Left lobe of liver (tissue), 2 donors: ENCODE measurements around the gene PRPF40A. TPM values are rescaled to one million over a fixed set of nuclear protein-coding genes. Genes with fewer than 3 reads are reported as not detected.

Experiments used
- ATAC-seq: fragments of 200-7000 bp; cut with Tn5 transposase; one replicate; pipeline ENCODE4 v1.9.1; 2020; ENCODE audit warnings: mild to moderate bottlenecking, moderate library complexity
- DNase-seq: peaks from one replicate; pipeline ENCODE4 v3.0.0-alpha.2; 2020; ENCODE audit warnings: low spot score
- total RNA-seq: library from RNA; stranded (reverse); gene quantifications from one replicate; pipeline ENCODE4 v1.2.1, GENCODE V29; 2021
- donor health status: DM: no; HTN: no; CAD: no; lungs with moderate emphysema.
- donor health status: DM: no; HTN: yes; CAD: no.

Gene PRPF40A
- total RNA-seq, 1 donor from 2014 or later, result 31.3 TPM

DNA sequence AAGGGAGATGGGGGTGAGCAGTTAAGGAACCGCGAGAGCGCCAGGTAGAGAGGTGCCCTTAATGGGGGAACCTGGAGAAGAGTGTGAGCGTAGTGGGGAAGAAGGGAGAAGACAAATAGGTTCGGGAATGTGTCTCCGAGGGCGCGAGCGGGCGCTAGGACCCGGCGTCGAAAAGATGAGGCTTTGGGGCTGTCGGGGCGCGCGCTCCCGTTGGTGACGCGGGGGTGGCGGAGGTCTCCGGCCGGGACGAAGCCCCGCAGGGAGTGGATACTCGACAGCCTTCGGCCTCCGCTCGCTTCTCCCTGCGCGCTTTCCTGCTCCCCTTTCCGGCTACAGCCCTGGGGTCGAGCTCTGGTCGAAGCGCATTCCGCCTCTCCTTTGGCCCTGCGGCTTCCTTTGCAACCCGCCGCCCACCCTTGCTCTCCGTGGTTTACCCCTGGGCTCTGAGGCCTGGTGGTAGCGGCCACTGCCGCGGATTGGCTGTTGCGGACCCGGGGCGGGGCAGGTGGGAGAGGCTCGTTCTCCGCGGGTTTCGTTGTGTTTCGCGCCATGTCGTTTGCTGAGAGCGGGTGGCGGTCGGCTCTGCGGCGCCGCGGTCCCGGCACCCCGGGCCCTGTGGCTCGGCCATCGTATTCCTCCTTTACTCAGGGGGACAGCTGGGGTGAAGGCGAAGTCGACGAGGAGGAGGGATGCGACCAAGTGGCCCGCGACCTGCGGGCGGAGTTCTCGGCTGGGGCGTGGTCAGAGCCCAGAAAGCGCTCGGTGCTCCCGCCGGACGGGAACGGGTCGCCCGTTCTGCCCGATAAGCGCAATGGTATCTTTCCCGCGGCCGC, 1.0 kb upstream of the PRPF40A start, which contains the start of gene ARL6IP6:
Gene ARL6IP6 (plus strand): TSS at position 545 of the 833 bp plus-strand sequence. CDS start 5 bp downstream, at position 550.
- DNase-seq (peak; percentile 95), ATAC-seq (peak; percentile 82)

DNA sequence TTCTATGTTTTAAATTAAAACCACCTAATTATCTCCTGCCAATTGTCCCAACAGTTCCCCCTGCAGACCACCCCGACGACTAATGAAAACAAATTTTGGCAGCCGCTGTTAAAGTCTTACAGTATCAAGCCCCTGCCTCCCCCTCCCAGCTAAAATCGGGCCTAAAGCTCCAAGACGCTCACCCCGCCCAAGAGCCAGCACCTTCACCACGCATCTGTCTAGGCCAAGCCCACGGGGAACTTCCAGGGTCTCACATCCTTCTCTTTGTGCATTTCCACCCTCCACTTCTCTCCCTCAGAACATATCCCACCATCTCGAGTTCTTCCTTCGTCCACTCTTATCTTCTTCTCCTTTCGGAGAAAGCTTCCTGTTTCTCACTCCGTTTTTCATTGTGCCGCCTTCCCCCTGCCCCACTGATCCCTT, 445 bp downstream of the PRPF40A start:
- DNase-seq (no peak), ATAC-seq (no peak)

- ATAC-seq, result no peak
Measured at GRCh38 chr2:152715854-152716428, 1.3 kb downstream of the PRPF40A start.

GRCh38 chr2:152715112-152715511, 2.1 kb downstream of the PRPF40A start:
- ATAC-seq (no peak), DNase-seq (no peak)

More at GRCh38 chr2:152715854-152716428, 1.3 kb downstream of the PRPF40A start:
- DNase-seq, result no peak

DNA sequence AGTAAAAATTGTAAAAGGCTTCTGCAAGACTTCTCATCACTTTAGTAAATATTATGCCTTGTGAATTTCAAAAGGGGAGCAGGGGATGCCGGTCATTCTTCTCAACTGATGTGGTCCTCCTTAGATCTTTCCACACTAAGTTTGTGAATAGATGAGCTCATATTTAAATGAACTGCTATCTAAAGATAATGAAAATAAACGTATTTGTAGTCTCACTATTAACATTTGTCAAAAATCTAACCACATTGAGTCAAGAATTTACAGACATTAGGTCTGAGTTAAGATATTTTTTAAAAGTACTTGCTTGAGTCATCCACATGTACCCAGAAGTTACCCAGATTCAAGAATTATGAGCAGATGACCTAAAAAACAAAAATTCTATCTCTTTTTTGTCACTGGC, 6.5 kb downstream of the PRPF40A start:
- ATAC-seq, result no peak
- DNase-seq, result no peak

DNA sequence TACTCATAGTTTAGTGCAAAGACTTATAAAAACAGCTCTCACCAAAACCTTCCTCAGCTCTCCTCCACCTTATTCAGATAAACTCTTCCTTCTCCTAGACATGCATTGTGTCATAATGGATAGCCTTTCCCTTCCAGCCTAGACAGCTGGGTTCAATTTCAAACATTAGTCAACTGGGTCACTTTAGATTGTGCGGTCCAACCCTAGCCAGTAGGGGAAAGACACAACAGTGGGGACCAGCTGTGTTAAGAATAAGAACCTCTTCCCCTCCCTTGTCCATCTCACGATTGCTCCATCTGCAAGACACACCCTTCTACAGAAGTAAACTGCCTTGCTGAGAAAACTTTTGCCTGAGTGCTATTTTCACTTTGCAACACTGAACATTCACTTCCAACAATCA, 8.5 kb downstream of the PRPF40A start:
- ATAC-seq, result no peak

DNA sequence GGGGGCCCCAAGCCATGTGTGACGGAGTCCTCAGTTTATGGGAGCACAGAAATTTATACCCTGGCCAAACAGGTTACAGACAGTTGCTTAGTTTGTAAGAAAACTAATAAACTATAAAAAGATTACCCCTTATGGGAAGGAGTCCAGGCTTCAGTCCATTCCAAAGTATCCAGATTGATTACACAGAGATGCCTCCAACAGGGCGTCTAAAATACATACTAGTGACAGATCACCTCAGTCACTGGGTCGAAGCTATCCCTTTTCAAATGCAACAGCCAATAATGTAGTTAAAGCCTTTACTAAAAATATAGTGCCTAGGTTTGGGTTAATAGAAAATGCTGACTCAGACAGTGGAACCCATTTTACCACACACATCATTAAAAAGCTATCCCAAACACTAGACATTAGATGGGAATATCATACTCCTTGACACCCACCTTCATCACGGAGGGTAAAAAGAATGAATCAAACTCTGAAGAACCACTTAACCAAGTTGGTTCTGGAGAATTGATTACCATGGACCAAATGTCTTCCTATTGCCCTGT, 10.7 kb downstream of the PRPF40A start:
- no peak for DNase-seq
- ATAC-seq, result no peak

More for the DNA sequence above, 8.5 kb downstream of the PRPF40A start:
- no peak for DNase-seq

- DNase-seq, result no peak
- ATAC-seq, result no peak
Measured at GRCh38 chr2:152701198-152701597, 16.1 kb downstream of the PRPF40A start.

- ATAC-seq (no peak), DNase-seq (no peak)
Measured at GRCh38 chr2:152696476-152696875, 20.8 kb downstream of the PRPF40A start.

DNA sequence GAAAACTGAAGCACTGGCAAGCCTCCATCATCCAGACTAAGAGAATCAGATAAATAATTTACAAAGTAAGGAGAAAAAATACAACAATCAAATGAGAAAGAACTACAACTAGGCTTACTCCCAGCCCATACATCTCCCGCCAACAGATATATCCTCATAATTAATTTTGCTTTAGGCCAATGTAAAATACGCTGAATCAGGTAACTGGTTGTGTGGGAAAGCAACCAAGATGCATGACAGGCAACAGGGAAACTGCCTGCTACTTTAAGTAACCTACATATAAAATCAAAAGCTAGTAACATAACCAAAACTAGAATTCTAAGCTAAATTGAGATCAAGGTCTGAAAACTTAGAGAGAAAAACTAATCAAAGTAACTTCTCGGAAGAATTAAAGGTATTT, 21.5 kb downstream of the PRPF40A start:
- DNase-seq (no peak), ATAC-seq (no peak)

DNA sequence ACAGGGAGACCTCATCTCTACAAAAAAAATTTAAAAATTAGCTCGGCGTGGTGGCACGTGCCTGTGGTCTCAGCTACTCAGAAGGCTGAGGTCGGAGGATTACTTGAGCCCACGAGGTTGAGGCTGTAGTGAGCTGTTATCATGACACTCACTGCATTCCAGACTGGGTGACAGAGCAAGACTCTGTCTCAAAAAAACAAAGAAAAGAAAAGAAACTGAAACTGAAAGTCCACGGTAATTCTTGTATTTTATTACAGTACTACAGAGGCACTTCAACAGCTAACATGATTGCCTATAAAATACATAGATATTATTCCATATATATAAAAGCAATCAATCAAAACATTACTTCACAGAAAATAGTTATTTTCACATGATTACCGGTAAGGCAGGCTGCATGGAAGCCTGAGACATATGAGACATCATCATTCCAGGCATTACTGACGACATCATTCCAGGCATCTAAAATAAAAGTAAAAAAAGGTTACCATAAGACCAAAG, 23.1 kb downstream of the PRPF40A start:
- DNase-seq (no peak), ATAC-seq (peak; percentile 69)

DNA sequence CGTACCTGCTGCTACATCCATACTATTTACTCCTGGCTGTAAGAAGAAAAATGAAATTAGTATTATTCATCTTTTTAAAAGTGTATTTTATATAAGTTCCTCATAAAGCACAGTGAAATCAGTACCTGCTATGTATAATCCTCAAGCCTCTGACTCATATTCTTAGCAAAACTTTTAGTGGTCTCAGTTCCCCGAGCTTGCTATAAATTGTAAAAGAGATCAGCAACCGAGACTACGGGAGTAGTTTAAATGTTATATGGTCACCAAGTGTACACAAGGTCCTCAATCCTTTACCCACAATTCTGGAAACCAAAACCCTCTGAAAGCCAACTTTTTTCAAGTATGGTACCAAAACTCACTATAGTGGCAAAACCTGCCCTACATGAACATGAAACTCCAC, 24.2 kb downstream of the PRPF40A start:
- ATAC-seq, result no peak

GRCh38 chr2:152686321-152686720, 30.9 kb downstream of the PRPF40A start:
- ATAC-seq (no peak), DNase-seq (no peak)

More for the DNA sequence above, 24.2 kb downstream of the PRPF40A start:
- no peak for DNase-seq

DNA sequence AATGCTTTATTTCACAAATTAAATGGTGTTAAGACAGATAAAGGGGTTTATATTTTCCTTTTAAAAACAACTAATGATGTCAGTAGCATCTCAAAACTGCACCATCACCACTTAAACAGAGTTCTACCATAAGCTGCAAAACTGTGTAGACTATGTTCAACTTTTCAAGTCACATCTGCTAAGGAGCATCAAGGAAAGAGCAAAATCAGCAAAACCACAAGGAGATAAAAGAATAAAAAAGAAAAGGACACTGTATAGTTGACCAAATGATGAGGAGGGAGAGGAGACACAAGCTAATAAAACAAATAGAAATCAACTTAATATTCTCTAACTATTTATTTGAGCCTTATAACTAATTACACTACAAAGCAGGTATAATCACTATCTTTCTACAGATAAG, 33.9 kb downstream of the PRPF40A start:
- no peak for ATAC-seq
- no peak for DNase-seq

GRCh38 chr2:152682663-152683062, 34.6 kb downstream of the PRPF40A start:
- ATAC-seq, result no peak
- no peak for DNase-seq

DNA sequence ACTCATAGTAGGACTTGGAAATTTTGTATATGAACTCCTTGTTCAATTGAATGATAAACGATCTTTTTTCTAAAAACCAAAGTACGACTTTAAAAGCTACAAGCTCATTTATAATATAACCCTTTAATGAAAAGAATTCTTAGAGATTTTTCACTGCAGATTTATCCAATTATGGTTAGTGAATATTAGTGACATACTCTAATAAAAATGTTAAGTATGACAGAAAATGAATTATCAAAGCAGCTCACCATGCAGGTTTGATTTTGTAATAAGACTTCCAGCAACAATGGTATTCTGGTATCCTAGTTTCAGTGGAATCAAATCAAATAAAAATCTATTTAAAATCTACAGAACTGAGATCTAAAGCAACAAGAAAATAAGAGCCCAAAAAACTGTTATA, 38.5 kb downstream of the PRPF40A start:
- no peak for DNase-seq
- no peak for ATAC-seq

DNA sequence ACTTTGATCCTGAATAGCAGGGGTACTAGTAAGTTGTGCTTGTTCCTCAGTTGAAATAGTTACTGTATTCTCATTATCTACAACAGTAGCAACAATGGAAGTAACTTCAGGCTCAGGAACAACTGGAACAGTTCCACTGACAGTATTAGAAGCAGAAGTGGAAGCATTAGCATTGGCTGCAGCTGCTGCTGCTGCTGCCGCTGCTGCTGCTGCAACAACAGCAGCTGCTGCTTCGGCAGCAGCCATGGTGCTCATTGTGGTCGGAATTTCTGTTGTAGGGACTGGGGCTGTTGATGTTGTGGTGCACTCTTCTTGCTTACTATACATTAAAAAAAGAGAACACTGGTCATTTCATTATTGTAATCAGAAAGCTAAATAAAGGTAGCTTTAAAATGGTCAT, 40.8 kb downstream of the PRPF40A start:
- DNase-seq (no peak), ATAC-seq (no peak)

GRCh38 chr2:152674334-152674733, 42.9 kb downstream of the PRPF40A start:
- no peak for ATAC-seq

GRCh38 chr2:152664725-152665124, 52.5 kb downstream of the PRPF40A start:
- DNase-seq, result no peak
- no peak for ATAC-seq

More at GRCh38 chr2:152674334-152674733, 42.9 kb downstream of the PRPF40A start:
- no peak for DNase-seq

DNA sequence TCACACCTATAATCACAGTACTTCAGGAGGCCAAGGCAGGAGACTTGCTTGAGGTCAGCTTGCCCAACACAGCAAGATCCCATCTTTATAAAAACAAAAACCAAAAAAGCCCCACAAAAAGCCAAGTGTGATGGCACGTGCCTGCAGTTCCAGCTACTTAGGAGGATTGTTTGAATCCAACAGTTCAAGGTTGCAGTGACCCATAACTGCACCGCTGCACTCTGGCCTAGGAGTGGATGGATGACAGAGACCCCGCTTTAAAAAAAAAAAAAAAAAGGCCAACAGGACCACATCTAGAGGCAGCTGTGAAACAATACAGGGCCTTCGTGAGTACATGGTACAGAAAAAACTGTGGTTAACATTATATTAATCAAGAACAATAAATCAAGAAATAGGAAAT, 56.2 kb downstream of the PRPF40A start:
- ATAC-seq, result no peak
- DNase-seq, result no peak

DNA sequence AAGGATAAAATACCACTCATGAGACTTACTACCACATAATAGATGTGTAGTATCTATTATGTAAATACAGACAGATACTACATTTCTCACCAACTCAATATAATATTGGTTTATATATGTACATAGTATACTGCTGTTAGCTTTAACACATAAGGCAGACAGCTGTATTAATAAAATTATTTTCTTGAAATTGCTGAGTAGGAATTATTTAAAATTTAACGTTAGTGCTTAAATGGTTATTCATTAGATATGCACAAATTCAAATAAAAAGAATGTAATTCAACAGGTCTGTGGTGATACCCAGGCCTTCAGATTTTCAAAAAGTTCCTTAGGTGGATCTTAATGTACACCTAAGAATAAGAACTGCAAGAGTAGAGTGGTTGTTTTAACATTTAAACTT, 59.0 kb downstream of the PRPF40A start:
- ATAC-seq (no peak), DNase-seq (no peak)

DNA sequence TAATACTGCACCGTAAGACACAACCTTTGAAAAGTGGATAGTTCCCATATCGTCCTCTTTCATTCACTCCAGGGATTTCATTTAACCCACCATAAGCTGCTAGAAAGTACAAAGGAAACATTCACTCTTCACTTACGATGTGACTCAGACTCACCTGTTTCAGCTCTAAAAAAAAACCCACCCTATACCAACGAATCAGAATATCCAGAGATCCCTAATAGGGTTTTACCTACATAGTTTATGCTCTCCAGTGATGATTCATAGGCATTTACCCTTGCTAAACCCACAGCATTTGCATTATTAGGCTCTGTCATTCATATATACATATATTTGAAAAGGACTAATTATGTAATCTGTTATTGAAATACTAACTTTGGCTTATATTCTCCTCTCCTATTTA, 60.2 kb downstream of the PRPF40A start:
- ATAC-seq, result no peak

More for the DNA sequence above, 60.2 kb downstream of the PRPF40A start:
- DNase-seq, result no peak
